ENCODE results near the gene ACBD6.

- TF ChIP-seq EZH2 (IDR thresholded peaks at IDR 0.05; ENCODE audit: low read depth, unreplicated experiment) (no peak), POLR2AphosphoS5 (IDR thresholded peaks at IDR 0.05; ENCODE audit: low read depth) (no peak), STAT1 (IDR thresholded peaks at IDR 0.05; ENCODE audit: unreplicated experiment) (no peak), CTCF (conservative IDR thresholded peaks at IDR 0.05; ENCODE audit: low read depth in 2 of 2) (no peak), REST (IDR thresholded peaks at IDR 0.05; ENCODE audit: unreplicated experiment) (no peak), JUNB (IDR thresholded peaks at IDR 0.05; ENCODE audit: unreplicated experiment) (no peak), CREB1 (CRISPR knock-in tag; IDR thresholded peaks at IDR 0.05; ENCODE audit: low read depth) (no peak)
- TF ChIP-seq, protein P1, sequence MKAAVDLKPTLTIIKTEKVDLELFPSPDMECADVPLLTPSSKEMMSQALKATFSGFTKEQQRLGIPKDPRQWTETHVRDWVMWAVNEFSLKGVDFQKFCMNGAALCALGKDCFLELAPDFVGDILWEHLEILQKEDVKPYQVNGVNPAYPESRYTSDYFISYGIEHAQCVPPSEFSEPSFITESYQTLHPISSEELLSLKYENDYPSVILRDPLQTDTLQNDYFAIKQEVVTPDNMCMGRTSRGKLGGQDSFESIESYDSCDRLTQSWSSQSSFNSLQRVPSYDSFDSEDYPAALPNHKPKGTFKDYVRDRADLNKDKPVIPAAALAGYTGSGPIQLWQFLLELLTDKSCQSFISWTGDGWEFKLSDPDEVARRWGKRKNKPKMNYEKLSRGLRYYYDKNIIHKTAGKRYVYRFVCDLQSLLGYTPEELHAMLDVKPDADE (IDR thresholded peaks at IDR 0.05), result no peak
These were observed 115.5 kb downstream of the ACBD6 start for GRCh38 chr1:180386745-180387367.
